Measurements from ENCODE around the gene RTP5.
A peak's percentile ranks its signal among the peaks of the same experiment; 100 is the strongest.

The RTP5 gene

GRCh38 chr2:241858206-241859016 lies 11.1 kb upstream of the RTP5 start, which contains the start of gene PDCD1:
TSS of gene PDCD1 (minus strand) at chr2:241858894. CDS start at chr2:241858838, 56 bp downstream.
- peak; percentile 41 for DNase-seq

GRCh38 chr2:241859017-241859435 lies 10.5 kb upstream of the RTP5 start:
- DNase-seq = peak; percentile 20

- peak; percentile 61 for DNase-seq
Observed at GRCh38 chr2:241859436-241860183, 9.9 kb upstream of the RTP5 start.

GRCh38 chr2:241860184-241861078 lies 9.1 kb upstream of the RTP5 start:
- peak; percentile 15 for DNase-seq

- DNase-seq = no peak
Observed at GRCh38 chr2:241861264-241861663, 8.3 kb upstream of the RTP5 start.

- DNase-seq = no peak
Observed at GRCh38 chr2:241862093-241862492, 7.4 kb upstream of the RTP5 start.

- no peak for DNase-seq
Observed at GRCh38 chr2:241862775-241863535, 6.6 kb upstream of the RTP5 start.

GRCh38 chr2:241863536-241863954 lies 6.0 kb upstream of the RTP5 start:
- peak; percentile 69 for DNase-seq

GRCh38 chr2:241864168-241864849 lies 5.2 kb upstream of the RTP5 start:
- no peak for DNase-seq

GRCh38 chr2:241864850-241865213 lies 4.7 kb upstream of the RTP5 start:
- DNase-seq = no peak

GRCh38 chr2:241865416-241865956 lies 4.0 kb upstream of the RTP5 start:
- DNase-seq = no peak

- DNase-seq = peak; percentile 63
Observed at GRCh38 chr2:241865957-241866789, 3.4 kb upstream of the RTP5 start.

GRCh38 chr2:241866790-241867645 lies 2.5 kb upstream of the RTP5 start:
- DNase-seq = no peak

GRCh38 chr2:241867776-241868420 lies 1.6 kb upstream of the RTP5 start:
- no peak for DNase-seq

GRCh38 chr2:241868661-241869081 lies 858 bp upstream of the RTP5 start:
- no peak for DNase-seq

- DNase-seq = no peak
Observed at GRCh38 chr2:241870081-241870541, 582 bp downstream of the RTP5 start.

- no peak for DNase-seq
Observed at GRCh38 chr2:241870611-241871537, 1.3 kb downstream of the RTP5 start.

Measured in left hindlimb (tissue), 1 donor.